ENCODE measurements around the gene CDK10. TPM values are rescaled to one million over a fixed set of nuclear protein-coding genes. Genes with fewer than 3 reads are reported as not detected.

CDK10 gene
- total RNA-seq, 2 experiments from 2014 or later, result 58.9 to 62.8 TPM

DNA sequence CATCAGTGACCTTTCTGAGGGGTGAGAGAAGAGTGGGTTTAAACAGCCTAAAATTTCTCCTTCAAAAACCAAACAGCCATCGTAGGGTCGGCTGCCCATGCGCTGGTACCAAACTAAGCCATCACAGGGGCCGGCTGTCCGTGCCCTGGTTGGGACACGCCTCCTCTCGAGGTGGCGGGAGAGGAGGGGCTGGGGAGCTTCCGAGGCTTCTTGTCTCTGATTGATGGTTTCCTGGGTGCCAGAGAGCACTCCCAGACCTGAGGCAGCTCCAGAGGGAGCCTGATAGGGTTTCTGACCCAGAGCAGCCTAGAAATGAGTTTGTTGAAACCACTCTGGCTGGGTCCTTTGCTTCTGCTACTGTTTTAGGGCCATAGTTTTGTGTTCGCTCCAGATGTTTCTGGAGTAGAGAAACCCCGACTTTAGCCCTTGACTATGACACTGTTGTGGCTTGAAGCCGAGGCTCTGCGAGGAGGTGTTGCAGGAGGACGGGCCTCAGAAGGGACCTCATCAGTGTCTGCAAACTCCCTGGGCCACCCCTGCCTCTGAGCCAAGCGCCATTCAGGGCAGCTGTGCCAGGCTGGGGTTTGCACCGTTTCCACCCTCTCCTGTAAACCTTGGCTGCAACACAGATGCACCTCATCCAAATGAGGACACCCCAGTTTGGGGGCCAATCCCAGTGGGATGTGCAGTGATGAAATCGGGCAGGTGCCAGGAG, 41.1 kb downstream of the CDK10 start:
- ChIA-PET CTCF (interaction anchor here (5.8 kb wide), 1 partner anchor 27 kb away, joined by 37 read pairs; the partner anchor contains the start of gene SPATA2L), POLR2A (no interaction called here)
- Mint-ChIP-seq H3K4me3 (peak overlapping the region; percentile 78), H3K9me3 (no peaks in the 10 kb centered on the region), H3K27me3 (no peaks in the 10 kb centered on the region), H3K27ac (peak overlapping the region; percentile 64), H3K36me3 (ENCODE audit: low read depth) (peaks cover 81% of the 10 kb centered on the region), H3K4me1 (ENCODE audit: low read depth) (peaks cover 51% of the 10 kb centered on the region)
- DNase-seq (no peak), ATAC-seq (ENCODE audit: poor library complexity) (no peak)
- Histone ChIP-seq H3K4me1 (ENCODE audit: insufficient read depth, low read length) (peaks cover 97% of the 10 kb centered on the region), H3K9me3 (ENCODE audit: control insufficient read depth in 1 of 2, insufficient read depth in 1 of 2, low read length in 2 of 2) (peaks cover 0 to 4% of the 10 kb centered on the region in 2 experiments), H3K27me3 (ENCODE audit: control insufficient read depth in 1 of 2, insufficient read depth in 2 of 2, low read length in 2 of 2) (no peaks in the 10 kb centered on the region), H3K36me3 (ENCODE audit: insufficient read depth, low read length) (peaks cover 96% of the 10 kb centered on the region), H3K27ac (ENCODE audit: low read depth in 1 of 2, low read length in 2 of 2) (peak overlapping the region in 1 of 2 donors; percentile 14), H3K4me3 (ENCODE audit: low read length) (no peak overlapping the region)
- intact Hi-C loops (cut with DNase I, micrococcal nuclease), result no loop called here
- no peak for TF ChIP-seq CTCF (IDR thresholded peaks at IDR 0.05)

DNA sequence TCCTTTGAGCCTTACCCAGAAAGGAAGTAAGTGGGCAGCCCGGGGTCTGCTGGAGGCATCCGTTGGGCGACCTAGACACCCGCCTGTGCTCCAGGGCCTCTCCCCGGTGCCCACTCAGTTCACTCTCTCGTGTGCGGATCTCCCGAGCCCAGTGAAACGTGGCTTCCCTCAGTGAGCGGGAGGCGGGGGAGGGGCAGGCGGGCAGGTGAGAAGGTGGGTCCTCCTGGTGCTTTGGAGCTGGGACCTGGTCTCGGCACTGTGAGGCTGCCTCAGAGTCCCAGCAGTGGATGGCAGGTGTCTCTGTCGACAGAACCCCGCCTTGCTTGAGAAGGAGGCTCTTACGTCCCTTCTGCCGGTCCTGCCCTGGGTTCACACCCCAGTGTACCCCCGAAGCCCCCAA, 42.8 kb downstream of the CDK10 start:
- H3K27ac ChIP-seq (ENCODE audit: low read depth in 1 of 2, low read length in 2 of 2), result peak overlapping the region in 1 of 2 donors; percentile 15
- intact Hi-C loops (cut with DNase I, micrococcal nuclease), result no loop called here
- no peak overlapping the region for H3K4me3 ChIP-seq (ENCODE audit: low read length)
- peaks cover 83% of the 10 kb centered on the region for H3K36me3 Mint-ChIP-seq (ENCODE audit: low read depth)
- H3K36me3 ChIP-seq (ENCODE audit: insufficient read depth, low read length), result peaks cover 94% of the 10 kb centered on the region
- no peaks in the 10 kb centered on the region for H3K27me3 Mint-ChIP-seq
- H3K9me3 Mint-ChIP-seq, result no peaks in the 10 kb centered on the region
- peak in 1 of 14 experiments; percentile 16 for DNase-seq
- CTCF ChIA-PET, result no interaction called here
- no peaks in the 10 kb centered on the region for H3K9me3 ChIP-seq (ENCODE audit: control insufficient read depth in 1 of 2, insufficient read depth in 1 of 2, low read length in 2 of 2)
- H3K4me1 Mint-ChIP-seq (ENCODE audit: low read depth), result peaks cover 42% of the 10 kb centered on the region
- H3K4me1 ChIP-seq (ENCODE audit: insufficient read depth, low read length), result peaks cover 95% of the 10 kb centered on the region
- H3K27me3 ChIP-seq (ENCODE audit: control insufficient read depth in 1 of 2, insufficient read depth in 2 of 2, low read length in 2 of 2), result no peaks in the 10 kb centered on the region
- H3K27ac Mint-ChIP-seq, result no peak overlapping the region
- TF ChIP-seq CTCF (IDR thresholded peaks at IDR 0.05), result no peak
- H3K4me3 Mint-ChIP-seq, result no peak overlapping the region
- no peak for ATAC-seq (ENCODE audit: poor library complexity)
- POLR2A ChIA-PET, result no interaction called here

DNA sequence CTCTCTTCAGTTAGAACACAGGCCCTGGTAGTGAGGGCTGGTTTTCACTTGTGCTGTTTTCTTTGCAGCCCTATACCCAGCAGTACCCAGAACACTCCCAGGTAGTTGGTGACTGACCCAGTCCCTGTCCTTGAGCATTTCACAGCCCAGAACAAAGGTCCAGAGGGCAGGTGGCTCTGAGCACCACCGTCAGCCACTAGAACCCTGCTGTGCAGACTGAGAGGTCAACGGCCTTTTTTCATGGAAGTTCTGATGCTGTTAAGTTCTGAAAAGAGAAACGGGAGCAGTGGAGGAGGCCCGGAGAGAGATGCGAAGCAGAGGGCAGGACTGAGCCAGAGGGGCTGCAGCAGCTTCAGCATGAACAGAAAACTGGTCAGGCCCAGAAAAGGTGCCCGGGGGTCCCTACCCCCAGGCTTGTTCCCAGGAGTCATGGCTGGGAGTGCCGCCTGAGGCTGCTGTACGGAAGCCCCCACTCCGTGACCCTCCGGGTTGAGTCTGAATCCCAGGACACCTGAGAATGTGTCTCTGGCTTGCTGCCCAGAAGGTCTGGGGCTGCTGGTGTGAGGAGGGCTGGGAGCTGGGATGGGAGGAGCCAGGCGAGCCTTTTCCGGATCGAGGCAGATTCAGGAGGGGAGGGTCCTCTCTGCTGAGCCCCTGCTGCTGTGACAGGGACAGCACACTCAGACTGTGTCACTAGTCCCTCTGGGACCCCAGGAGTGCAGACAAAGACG, 43.5 kb downstream of the CDK10 start:
- peak overlapping the region; percentile 11 for H3K4me3 Mint-ChIP-seq
- Histone ChIP-seq H3K36me3 (ENCODE audit: insufficient read depth, low read length) (peaks cover 95% of the 10 kb centered on the region), H3K27ac (ENCODE audit: low read depth in 1 of 2, low read length in 2 of 2) (peak overlapping the region in 1 of 2 donors; percentile 15), H3K9me3 (ENCODE audit: control insufficient read depth in 1 of 2, insufficient read depth in 1 of 2, low read length in 2 of 2) (no peaks in the 10 kb centered on the region), H3K27me3 (ENCODE audit: control insufficient read depth in 1 of 2, insufficient read depth in 2 of 2, low read length in 2 of 2) (no peaks in the 10 kb centered on the region), H3K4me3 (ENCODE audit: low read length) (no peak overlapping the region), H3K4me1 (ENCODE audit: insufficient read depth, low read length) (peaks cover 95% of the 10 kb centered on the region)
- no peak for ATAC-seq (ENCODE audit: poor library complexity)
- H3K9me3 Mint-ChIP-seq, result no peaks in the 10 kb centered on the region
- intact Hi-C loops (cut with DNase I, micrococcal nuclease), result no loop called here
- H3K4me1 Mint-ChIP-seq (ENCODE audit: low read depth), result peaks cover 40% of the 10 kb centered on the region
- H3K36me3 Mint-ChIP-seq (ENCODE audit: low read depth), result peaks cover 85% of the 10 kb centered on the region
- TF ChIP-seq CTCF (IDR thresholded peaks at IDR 0.05), result no peak
- no peak for DNase-seq
- peak overlapping the region; percentile 53 for H3K27ac Mint-ChIP-seq
- ChIA-PET CTCF (no interaction called here), POLR2A (no interaction called here)
- no peaks in the 10 kb centered on the region for H3K27me3 Mint-ChIP-seq

Data from CD4-positive, alpha-beta T cell (primary cell).